ENCODE data around the gene USP6NL.

USP6NL gene

DNA sequence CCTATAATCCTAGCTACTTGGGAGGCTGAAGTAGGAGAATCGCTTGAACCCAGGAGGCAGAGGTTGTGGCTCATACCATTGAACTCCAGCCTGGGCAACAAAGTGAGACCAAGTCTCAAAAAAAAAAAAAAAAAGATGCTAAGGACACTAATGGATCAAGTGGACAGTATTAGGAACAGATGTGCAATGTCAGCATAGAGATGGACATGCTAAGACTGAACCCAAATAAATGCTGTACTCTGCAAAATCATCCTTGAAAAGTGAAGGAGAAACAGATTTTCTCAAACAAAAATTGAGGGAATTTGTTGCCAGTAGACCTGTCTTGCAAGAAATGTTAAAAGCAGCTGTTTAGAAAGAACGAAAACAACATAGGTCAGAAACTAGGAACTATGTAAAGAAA is 194.5 kb downstream of the USP6NL start:
- Histone ChIP-seq H3K36me3 (ENCODE audit: insufficient read depth, low read depth, low read length) (no peaks in the 10 kb centered on the region), H3K27me3 (ENCODE audit: insufficient read depth, low read length) (no peaks in the 10 kb centered on the region), H3K4me3 (ENCODE audit: low read length) (no peak overlapping the region), H3K27ac (ENCODE audit: low read length) (no peak overlapping the region), H3K9ac (ENCODE audit: low read depth, low read length) (no peak overlapping the region), H3K9me3 (ENCODE audit: insufficient read depth, low read depth, low read length) (no peaks in the 10 kb centered on the region), H3K4me1 (ENCODE audit: insufficient read depth, low read length) (no peaks in the 10 kb centered on the region)

DNA sequence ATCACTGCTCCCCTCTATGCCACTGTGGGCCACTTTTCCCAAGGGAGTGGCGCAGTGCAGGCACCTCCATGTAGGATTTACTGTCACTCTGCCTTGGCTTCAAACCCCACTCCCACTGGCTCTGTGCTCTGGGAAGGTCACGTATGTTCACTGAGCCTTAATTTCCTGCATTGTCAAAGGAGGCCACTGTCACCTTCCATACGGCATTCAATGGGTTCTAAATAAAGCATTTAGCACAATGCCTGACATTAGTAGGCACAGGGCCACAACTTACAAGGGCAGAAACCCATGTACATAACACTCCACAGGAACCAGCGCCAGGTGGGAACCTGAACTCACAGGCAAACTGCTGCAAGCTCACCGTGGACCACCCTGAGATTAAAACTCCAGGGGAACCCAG is 196.4 kb downstream of the USP6NL start:
- Histone ChIP-seq H3K27ac (ENCODE audit: low read length) (no peak overlapping the region), H3K9me3 (ENCODE audit: insufficient read depth, low read depth, low read length) (no peaks in the 10 kb centered on the region), H3K4me3 (ENCODE audit: low read length) (no peak overlapping the region), H3K9ac (ENCODE audit: low read depth, low read length) (no peak overlapping the region), H3K27me3 (ENCODE audit: insufficient read depth, low read length) (no peaks in the 10 kb centered on the region), H3K4me1 (ENCODE audit: insufficient read depth, low read length) (no peaks in the 10 kb centered on the region), H3K36me3 (ENCODE audit: insufficient read depth, low read depth, low read length) (no peaks in the 10 kb centered on the region)

DNA sequence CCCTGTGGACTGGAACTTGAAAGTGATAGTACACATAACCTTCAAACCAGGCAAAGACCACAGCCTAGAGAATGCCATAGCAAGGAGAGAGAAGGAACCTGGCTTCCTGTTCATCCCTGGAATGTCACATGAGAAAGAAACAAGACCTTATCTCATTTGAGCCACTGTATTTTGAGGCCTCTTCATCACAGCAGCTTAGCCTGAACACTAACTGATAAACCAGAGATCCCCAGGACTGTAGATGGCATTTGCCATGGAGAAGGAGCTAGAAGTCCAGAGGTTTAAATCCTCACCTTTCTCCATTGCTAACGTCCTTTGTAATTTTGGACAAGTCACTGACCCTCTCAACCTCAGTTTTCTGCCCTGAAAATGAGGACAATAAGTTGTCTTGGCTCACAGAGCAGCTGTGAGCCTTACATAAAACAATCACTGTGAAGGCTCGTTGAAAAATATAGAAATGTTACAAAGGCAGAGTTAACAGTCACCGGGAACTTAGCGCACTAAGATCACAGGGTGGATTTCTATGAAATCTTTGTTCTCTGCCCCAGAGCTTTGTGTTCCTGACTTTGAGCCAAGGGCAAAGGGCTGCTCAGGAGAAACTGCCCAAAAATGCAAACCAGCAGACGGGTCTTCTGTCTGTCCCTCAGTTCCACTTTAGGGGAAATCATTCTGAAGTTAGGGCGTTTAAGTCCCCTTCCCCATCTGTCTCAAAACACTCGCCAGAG is 197.0 kb downstream of the USP6NL start:
- Histone ChIP-seq H3K27me3 (ENCODE audit: insufficient read depth, low read length) (no peaks in the 10 kb centered on the region), H3K9ac (ENCODE audit: low read depth, low read length) (no peak overlapping the region), H3K4me1 (ENCODE audit: insufficient read depth, low read length) (no peaks in the 10 kb centered on the region), H3K36me3 (ENCODE audit: insufficient read depth, low read depth, low read length) (no peaks in the 10 kb centered on the region), H3K9me3 (ENCODE audit: insufficient read depth, low read depth, low read length) (no peaks in the 10 kb centered on the region), H3K4me3 (ENCODE audit: low read length) (no peak overlapping the region), H3K27ac (ENCODE audit: low read length) (no peak overlapping the region)

DNA sequence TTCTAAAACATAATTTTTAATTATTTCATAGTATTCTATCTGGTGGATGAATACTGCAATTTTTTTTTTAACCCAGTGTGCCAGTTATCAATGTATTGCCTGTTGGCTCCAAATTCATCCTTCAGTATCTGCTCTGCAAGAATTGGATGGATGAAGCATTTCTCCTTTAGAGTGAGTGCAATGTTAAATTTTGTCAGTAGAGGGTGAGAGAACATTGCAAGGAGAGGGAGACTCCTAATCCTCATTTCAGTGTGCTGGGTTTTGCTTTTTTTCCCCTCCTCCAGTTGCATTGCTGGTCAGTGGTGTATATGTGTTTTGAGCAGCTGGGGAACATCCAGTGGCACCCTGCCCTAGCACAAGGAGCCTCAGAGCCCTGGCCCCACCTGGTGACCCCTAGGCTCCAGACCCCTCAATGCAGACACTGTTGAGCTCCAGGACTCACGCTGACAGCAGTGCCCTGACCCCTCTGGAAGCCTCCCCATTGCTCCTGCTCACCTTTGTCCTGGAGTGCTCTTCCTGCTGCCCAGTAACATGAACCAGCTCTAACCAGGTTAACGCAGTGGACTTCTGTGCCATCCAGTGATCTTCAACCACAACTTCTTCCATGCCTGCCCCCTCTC is 199.4 kb downstream of the USP6NL start:
- H3K4me3 ChIP-seq (ENCODE audit: low read length): no peak overlapping the region
- H3K9me3 ChIP-seq (ENCODE audit: insufficient read depth, low read depth, low read length): no peaks in the 10 kb centered on the region
- H3K27me3 ChIP-seq (ENCODE audit: insufficient read depth, low read length): no peaks in the 10 kb centered on the region
- H3K9ac ChIP-seq (ENCODE audit: low read depth, low read length): no peak overlapping the region
- no peak overlapping the region for H3K27ac ChIP-seq (ENCODE audit: low read length)
- H3K36me3 ChIP-seq (ENCODE audit: insufficient read depth, low read depth, low read length): no peaks in the 10 kb centered on the region
- no peaks in the 10 kb centered on the region for H3K4me1 ChIP-seq (ENCODE audit: insufficient read depth, low read length)

DNA sequence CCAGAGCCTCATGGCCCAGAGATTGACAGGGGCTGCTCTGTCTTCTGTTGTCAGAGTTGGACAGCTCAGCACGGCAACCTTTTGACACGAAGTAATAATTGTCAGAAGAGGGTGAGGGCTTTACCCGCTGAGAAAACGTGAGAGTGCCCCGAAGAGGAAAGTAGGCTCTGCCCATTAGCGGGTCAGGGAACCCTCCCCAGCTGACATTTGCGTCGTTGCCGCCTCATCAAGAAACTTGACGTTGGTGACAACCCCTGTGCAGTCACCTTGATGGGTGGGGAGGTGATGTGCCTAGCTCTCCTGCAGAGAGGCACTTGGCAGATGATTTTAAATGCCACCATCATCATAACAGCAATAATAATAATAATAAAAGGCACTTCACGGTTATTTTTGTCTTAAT is 202.1 kb downstream of the USP6NL start:
- Histone ChIP-seq H3K9me3 (ENCODE audit: insufficient read depth, low read depth, low read length) (no peaks in the 10 kb centered on the region), H3K36me3 (ENCODE audit: insufficient read depth, low read depth, low read length) (no peaks in the 10 kb centered on the region), H3K4me3 (ENCODE audit: low read length) (no peak overlapping the region), H3K9ac (ENCODE audit: low read depth, low read length) (no peak overlapping the region), H3K27ac (ENCODE audit: low read length) (no peak overlapping the region), H3K27me3 (ENCODE audit: insufficient read depth, low read length) (no peaks in the 10 kb centered on the region), H3K4me1 (ENCODE audit: insufficient read depth, low read length) (no peaks in the 10 kb centered on the region)

DNA sequence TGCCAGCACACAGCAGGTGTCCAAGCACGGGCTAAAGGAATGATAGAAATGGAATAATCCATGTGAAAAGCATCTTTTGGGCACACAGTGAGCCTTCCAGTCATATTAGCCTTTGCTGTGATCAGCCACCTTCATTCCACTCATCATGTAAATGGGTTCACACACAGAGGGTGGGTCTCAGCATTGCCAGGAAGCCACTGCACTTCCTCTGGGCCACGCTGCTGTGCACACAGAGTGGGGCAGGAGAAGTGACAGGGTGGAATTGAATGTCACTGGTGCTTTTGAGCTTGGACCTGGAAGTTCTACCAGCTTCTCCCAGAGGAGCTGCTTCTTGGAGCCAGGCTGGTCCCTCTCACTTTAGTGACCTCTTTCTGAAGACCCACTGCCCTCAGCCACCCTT is 203.5 kb downstream of the USP6NL start:
- no peak overlapping the region for H3K4me3 ChIP-seq (ENCODE audit: low read length)
- no peaks in the 10 kb centered on the region for H3K27me3 ChIP-seq (ENCODE audit: insufficient read depth, low read length)
- no peak overlapping the region for H3K9ac ChIP-seq (ENCODE audit: low read depth, low read length)
- H3K9me3 ChIP-seq (ENCODE audit: insufficient read depth, low read depth, low read length): no peaks in the 10 kb centered on the region
- H3K36me3 ChIP-seq (ENCODE audit: insufficient read depth, low read depth, low read length): no peaks in the 10 kb centered on the region
- H3K27ac ChIP-seq (ENCODE audit: low read length): no peak overlapping the region
- H3K4me1 ChIP-seq (ENCODE audit: insufficient read depth, low read length): no peaks in the 10 kb centered on the region

DNA sequence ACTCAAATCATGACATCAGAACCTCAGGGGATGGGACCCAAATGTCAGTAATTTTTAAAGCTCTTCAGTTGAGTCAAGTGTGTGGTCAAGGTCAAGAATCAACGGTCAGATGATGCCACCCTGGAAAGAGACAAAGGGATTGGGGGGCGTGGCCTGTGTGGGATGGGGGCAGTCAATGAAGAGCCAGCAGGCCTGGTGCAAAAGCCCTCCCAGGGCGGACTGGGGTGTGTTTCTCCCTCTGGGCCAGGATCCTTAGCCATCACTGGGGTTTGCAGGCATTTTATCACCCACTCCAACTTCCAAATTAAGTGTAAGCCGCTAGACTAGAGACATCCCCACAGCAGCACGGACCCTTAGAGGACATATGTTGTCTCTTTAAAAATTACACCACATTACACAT is 204.7 kb downstream of the USP6NL start:
- Histone ChIP-seq H3K4me1 (ENCODE audit: insufficient read depth, low read length) (peaks cover 2% of the 10 kb centered on the region; the same call in 1 of the 2 replicates), H3K4me3 (ENCODE audit: low read length) (no peak overlapping the region), H3K36me3 (ENCODE audit: insufficient read depth, low read depth, low read length) (no peaks in the 10 kb centered on the region), H3K27me3 (ENCODE audit: insufficient read depth, low read length) (no peaks in the 10 kb centered on the region), H3K27ac (ENCODE audit: low read length) (no peak overlapping the region), H3K9ac (ENCODE audit: low read depth, low read length) (no peak overlapping the region), H3K9me3 (ENCODE audit: insufficient read depth, low read depth, low read length) (no peaks in the 10 kb centered on the region)

DNA sequence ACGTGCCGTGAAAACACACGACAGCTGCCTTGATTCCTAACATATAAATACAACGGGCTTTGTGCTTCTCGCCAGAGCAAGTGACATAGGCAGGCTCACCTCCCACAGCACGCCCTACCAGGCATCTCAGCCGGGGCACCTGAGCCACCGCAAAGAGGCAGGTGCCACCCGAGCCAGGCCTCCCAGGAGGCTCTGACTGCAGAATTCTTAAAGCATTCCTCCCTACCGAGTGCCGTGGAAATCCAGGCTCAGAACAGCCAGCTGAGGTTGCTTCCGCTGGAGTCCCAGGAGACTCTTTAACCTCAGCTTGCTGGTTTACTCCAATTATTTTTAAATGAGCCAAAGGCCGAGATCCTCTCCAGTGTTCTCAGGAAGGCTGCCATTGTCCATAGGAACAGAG is 206.5 kb downstream of the USP6NL start:
- H3K4me1 ChIP-seq (ENCODE audit: insufficient read depth, low read length): peaks cover 6% of the 10 kb centered on the region; the same call in 1 of the 2 replicates
- no peak overlapping the region for H3K4me3 ChIP-seq (ENCODE audit: low read length)
- no peaks in the 10 kb centered on the region for H3K27me3 ChIP-seq (ENCODE audit: insufficient read depth, low read length)
- no peaks in the 10 kb centered on the region for H3K36me3 ChIP-seq (ENCODE audit: insufficient read depth, low read depth, low read length)
- H3K27ac ChIP-seq (ENCODE audit: low read length): no peak overlapping the region
- H3K9ac ChIP-seq (ENCODE audit: low read depth, low read length): no peak overlapping the region
- H3K9me3 ChIP-seq (ENCODE audit: insufficient read depth, low read depth, low read length): no peaks in the 10 kb centered on the region
